ENCODE measurements around the gene PDCD11. TPM values are rescaled to one million over a fixed set of nuclear protein-coding genes. Genes with fewer than 3 reads are reported as not detected.

The PDCD11 gene
- total and polyA plus RNA-seq, 8 donors: 2.3 to 28.0 (median 12.9) TPM

DNA sequence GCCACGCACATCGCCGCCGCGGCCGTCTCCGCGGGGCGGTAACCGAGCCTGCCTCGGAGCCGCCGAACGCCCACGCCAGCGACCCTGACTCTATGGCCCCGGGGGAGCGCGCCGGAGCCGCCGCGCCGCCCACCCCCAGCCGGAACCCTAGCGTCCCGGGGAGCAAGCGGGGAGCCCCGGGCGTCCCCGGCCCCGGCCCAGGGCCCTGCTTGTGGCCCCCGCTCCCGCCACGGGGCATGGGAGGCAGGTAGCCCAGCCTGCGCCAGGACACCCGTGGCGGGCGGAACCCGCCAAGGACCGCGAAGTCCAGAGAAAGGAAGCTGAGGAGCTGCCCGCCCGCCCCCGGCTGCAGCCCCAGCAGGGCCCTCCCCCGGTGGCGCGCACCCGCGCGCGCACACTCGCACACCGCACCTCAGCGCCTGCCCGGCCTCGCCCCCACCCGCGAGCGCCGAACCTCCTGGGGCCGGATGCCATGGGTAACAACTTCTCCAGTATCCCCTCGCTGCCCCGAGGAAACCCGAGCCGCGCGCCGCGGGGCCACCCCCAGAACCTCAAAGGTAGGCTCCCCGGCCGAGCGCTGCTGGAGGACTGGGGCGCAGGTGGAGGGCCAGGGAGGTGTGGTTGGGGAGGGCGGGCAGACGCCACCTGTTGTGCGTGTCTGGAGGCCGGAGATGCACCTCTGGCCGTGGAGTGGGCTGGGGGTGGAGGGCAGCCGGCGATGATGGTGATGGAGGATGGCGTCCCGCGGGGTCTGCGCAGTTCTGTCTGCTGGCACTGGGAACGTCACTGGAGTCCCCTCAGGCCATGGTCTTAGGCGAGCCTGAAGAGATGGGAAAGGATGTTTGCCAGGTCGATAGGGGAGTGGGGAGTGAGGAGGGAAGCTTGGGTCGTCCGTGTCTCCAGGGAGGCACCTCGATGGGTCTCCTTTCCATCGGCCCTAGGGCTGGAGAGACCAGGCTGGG lies 97.8 kb downstream of the PDCD11 start:
- Histone ChIP-seq H3K4me3 (peak overlapping the region; percentile 53 to 84 (median 72)), H3K27me3 (peaks cover 10 to 53% (median 34%) of the 10 kb centered on the region in 3 donors), H3K9me3 (no peaks in the 10 kb centered on the region), H3K4me1 (peaks cover 16 to 26% (median 19%) of the 10 kb centered on the region in 4 donors), H3K36me3 (no peaks in the 10 kb centered on the region), H3K27ac (peak overlapping the region in 1 of 5 donors; percentile 29)
- WGBS, 5 donors: 1 to 11% (median 3%) methylated on average over 11 to 91 of the region's 92 CpGs
- TF ChIP-seq POLR2A (IDR thresholded peaks at IDR 0.05) (no peak), EP300 (IDR thresholded peaks at IDR 0.05) (no peak), POLR2AphosphoS5 (IDR thresholded peaks at IDR 0.05) (no peak)
- TF ChIP-seq, protein P1, sequence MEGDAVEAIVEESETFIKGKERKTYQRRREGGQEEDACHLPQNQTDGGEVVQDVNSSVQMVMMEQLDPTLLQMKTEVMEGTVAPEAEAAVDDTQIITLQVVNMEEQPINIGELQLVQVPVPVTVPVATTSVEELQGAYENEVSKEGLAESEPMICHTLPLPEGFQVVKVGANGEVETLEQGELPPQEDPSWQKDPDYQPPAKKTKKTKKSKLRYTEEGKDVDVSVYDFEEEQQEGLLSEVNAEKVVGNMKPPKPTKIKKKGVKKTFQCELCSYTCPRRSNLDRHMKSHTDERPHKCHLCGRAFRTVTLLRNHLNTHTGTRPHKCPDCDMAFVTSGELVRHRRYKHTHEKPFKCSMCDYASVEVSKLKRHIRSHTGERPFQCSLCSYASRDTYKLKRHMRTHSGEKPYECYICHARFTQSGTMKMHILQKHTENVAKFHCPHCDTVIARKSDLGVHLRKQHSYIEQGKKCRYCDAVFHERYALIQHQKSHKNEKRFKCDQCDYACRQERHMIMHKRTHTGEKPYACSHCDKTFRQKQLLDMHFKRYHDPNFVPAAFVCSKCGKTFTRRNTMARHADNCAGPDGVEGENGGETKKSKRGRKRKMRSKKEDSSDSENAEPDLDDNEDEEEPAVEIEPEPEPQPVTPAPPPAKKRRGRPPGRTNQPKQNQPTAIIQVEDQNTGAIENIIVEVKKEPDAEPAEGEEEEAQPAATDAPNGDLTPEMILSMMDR (IDR thresholded peaks at IDR 0.05): no peak
- peak in 1 of 2 donors; percentile 79 for DNase-seq
- intact Hi-C loops (cut with DNase I; ENCODE audit: low total_unique reads): no loop called here

DNA sequence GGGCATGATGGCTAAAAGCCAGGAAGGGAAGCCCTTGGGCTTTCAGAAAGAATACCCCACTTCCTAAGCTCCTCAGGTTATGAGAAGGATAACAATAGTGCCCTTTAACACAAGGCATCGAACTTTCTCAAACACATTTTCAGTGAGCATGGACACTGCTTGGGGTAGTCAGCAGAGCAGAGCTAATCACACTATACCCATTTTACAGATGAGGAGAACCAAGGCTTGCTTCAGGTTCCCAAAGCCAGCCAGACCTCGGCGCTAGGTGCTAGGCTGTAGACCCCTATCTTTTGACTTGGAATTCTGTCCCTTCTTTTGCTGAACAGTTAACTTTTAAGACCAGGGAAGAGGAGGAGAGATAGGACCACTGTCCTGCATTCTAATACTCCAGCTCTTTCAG lies 98.9 kb downstream of the PDCD11 start:
- Histone ChIP-seq H3K27me3 (peaks cover 10 to 62% (median 39%) of the 10 kb centered on the region in 3 donors), H3K9me3 (no peaks in the 10 kb centered on the region), H3K4me3 (no peak overlapping the region), H3K4me1 (peaks cover 16 to 26% (median 19%) of the 10 kb centered on the region in 4 donors), H3K27ac (no peak overlapping the region), H3K36me3 (no peaks in the 10 kb centered on the region)
- WGBS, 5 donors: 80 to 94% (median 90%) methylated on average over 3 of the region's 3 CpGs
- TF ChIP-seq, protein P1 (IDR thresholded peaks at IDR 0.05): no peak
- TF ChIP-seq POLR2A (IDR thresholded peaks at IDR 0.05) (no peak), POLR2AphosphoS5 (IDR thresholded peaks at IDR 0.05) (no peak), EP300 (IDR thresholded peaks at IDR 0.05) (no peak)
- intact Hi-C loops (cut with DNase I; ENCODE audit: low total_unique reads): no loop called here
- no peak for DNase-seq

Other genes starting within 250 kb of the PDCD11 start
- gene NT5C2, start 203.4 kb upstream of the PDCD11 start, total RNA-seq: 100 to 1,000 TPM in 1 of 5 donors, 10 to 100 TPM in 4; 20.0 to 176 (median 87.5) TPM
- 10 to 100 TPM; 21.8 to 37.9 (median 33.3) TPM for gene NT5C2, start 203.4 kb upstream of the PDCD11 start, polyA plus RNA-seq
- gene RPEL1, start 150.7 kb upstream of the PDCD11 start, total RNA-seq: not detected
- not detected for gene RPEL1, start 150.7 kb upstream of the PDCD11 start, polyA plus RNA-seq
- 1 to 10 TPM in 1 of 5 donors, under 1 TPM in 2, not detected in 2; 0.29 to 1.8 (median 0.72) TPM for gene INA, start 119.5 kb upstream of the PDCD11 start, total RNA-seq
- 1 to 10 TPM in 2 of 3 donors, under 1 TPM in 1; 0.92 to 1.4 (median 1.2) TPM for gene INA, start 119.5 kb upstream of the PDCD11 start, polyA plus RNA-seq
- gene PCGF6, start 45.5 kb upstream of the PDCD11 start, total RNA-seq: 10 to 100 TPM in 4 of 5 donors, not detected in 1; 13.2 to 51.0 (median 29.8) TPM
- gene PCGF6, start 45.5 kb upstream of the PDCD11 start, polyA plus RNA-seq: 1 to 10 TPM; 5.6 to 7.3 (median 6.2) TPM
- 10 to 100 TPM in 1 of 5 donors, 1 to 10 TPM in 3, not detected in 1; 1.3 to 15.6 (median 5.1) TPM for gene TAF5, start 28.6 kb upstream of the PDCD11 start, total RNA-seq
- 1 to 10 TPM in 2 of 3 donors, under 1 TPM in 1; 0.92 to 1.8 (median 1.4) TPM for gene TAF5, start 28.6 kb upstream of the PDCD11 start, polyA plus RNA-seq
- gene ATP5MK, start 151 bp upstream of the PDCD11 start, total RNA-seq: 100 to 1,000 TPM in 4 of 5 donors, 10 to 100 TPM in 1; 26.4 to 550 (median 195) TPM
- gene ATP5MK, start 151 bp upstream of the PDCD11 start, polyA plus RNA-seq: 1,000 to 10,000 TPM in 2 of 3 donors, 100 to 1,000 TPM in 1; 891 to 1,448 (median 1,292) TPM
- 10 to 100 TPM in 2 of 5 donors, 1 to 10 TPM in 3; 1.8 to 30.1 (median 6.4) TPM for gene CALHM2, start 55.7 kb downstream of the PDCD11 start, total RNA-seq
- 10 to 100 TPM in 2 of 3 donors, 1 to 10 TPM in 1; 7.4 to 13.3 (median 12.7) TPM for gene CALHM2, start 55.7 kb downstream of the PDCD11 start, polyA plus RNA-seq
- not detected for gene CALHM1, start 62.3 kb downstream of the PDCD11 start, total RNA-seq
- not detected for gene CALHM1, start 62.3 kb downstream of the PDCD11 start, polyA plus RNA-seq
- not detected for gene CALHM3, start 82.6 kb downstream of the PDCD11 start, total RNA-seq
- gene CALHM3, start 82.6 kb downstream of the PDCD11 start, polyA plus RNA-seq: not detected
- gene NEURL1, start 97.1 kb downstream of the PDCD11 start, total RNA-seq: 100 to 1,000 TPM in 1 of 5 donors, 1 to 10 TPM in 3, under 1 TPM in 1; 0.89 to 136 (median 3.3) TPM
- gene NEURL1, start 97.1 kb downstream of the PDCD11 start, polyA plus RNA-seq: 1 to 10 TPM; 1.2 to 9.5 (median 2.7) TPM

Data from stomach (tissue), 9 donors.